ENCODE measurements around the gene TMEM179.

Gene TMEM179

DNA sequence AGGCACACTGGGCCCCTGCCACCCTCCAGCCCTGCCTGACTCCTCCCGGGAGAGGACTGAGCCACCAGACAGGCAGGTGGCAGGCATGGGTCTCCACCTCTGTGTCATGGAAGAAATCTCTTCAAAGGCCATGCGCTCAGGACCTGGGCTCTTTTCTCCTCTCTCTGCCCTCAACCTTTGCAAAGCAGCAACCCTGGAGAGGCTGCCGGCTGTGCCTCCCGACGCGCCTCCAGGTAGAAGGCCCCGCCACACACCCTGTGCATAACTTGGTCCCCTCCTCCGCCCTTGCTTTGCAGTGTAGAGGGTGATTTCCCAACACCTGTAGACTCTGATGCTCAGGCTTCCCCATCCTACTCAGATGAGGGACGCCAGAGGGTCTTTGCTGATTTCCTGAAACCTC, 28.2 kb upstream of the TMEM179 start:
- H3K9me3 Mint-ChIP-seq, result peaks cover 8% of the 10 kb centered on the region
- ATAC-seq (no peak), DNase-seq (no peak)
- H3K27ac Mint-ChIP-seq, result no peak overlapping the region
- peaks cover 7% of the 10 kb centered on the region for H3K27me3 Mint-ChIP-seq
- no peaks in the 10 kb centered on the region for H3K4me1 Mint-ChIP-seq
- no peak overlapping the region for H3K4me3 Mint-ChIP-seq
- peaks cover 4% of the 10 kb centered on the region for H3K36me3 Mint-ChIP-seq (ENCODE audit: low read depth)

DNA sequence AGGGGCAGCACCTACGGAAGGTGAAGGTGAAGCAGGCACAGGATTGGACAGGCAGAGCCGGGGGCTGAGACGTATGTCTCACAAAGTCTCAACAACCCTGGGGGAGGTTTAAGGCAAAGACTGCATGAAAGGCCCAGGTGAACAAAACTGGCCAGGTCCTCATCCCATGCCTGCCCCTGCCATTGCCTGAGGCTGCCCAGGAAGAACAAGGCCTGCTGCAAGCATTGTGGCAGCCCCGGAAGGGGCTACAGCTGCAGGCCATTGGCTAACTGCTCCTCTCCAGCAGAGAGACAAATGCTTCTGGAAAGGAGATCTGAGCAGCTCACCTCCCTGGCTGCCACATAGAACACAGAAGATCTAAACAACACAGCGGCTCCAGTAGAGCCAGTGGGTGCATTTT, 20.4 kb upstream of the TMEM179 start:
- peaks cover 21% of the 10 kb centered on the region for H3K9me3 Mint-ChIP-seq
- no peak for DNase-seq
- H3K36me3 Mint-ChIP-seq (ENCODE audit: low read depth), result peaks cover 4% of the 10 kb centered on the region
- no peak for ATAC-seq
- H3K27me3 Mint-ChIP-seq, result peaks cover 17% of the 10 kb centered on the region
- H3K27ac Mint-ChIP-seq, result no peak overlapping the region
- no peak overlapping the region for H3K4me3 Mint-ChIP-seq
- H3K4me1 Mint-ChIP-seq, result no peaks in the 10 kb centered on the region

DNA sequence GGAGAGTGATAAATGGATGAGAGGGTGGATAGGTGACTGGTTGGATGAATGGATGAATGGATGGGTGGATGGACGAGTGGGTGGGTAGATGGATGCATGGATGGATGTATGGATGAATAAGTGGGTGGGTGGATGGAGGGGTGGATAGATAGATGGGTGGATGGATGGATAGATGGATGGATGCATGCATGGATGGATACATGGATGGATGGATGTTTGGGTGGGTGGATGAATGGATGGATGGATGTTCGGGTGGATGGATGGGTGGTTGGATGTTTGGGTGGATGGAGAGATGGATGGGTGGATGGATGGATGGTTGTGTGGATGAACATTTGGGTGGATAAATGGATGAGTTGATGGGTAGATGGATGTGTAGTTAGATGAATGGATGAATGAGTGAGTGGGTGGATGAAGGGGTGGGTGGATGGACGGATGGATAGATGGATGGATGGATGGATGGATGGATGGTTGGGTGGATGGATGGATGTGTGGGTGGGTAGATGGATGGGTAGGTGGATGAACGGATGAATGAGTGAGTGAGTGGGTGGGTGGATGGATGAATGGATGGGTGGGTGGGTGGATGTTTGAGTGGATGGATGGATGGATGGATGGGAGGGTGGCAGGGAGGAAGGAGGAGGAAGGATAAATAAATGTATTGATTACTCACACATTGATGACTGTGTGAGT, 9.7 kb upstream of the TMEM179 start:
- DNase-seq (no peak), ATAC-seq (no peak)
- Mint-ChIP-seq H3K36me3 (ENCODE audit: low read depth) (no peaks in the 10 kb centered on the region), H3K9me3 (no peaks in the 10 kb centered on the region), H3K27me3 (peaks cover 30% of the 10 kb centered on the region), H3K4me3 (no peak overlapping the region), H3K4me1 (no peaks in the 10 kb centered on the region), H3K27ac (no peak overlapping the region)

DNA sequence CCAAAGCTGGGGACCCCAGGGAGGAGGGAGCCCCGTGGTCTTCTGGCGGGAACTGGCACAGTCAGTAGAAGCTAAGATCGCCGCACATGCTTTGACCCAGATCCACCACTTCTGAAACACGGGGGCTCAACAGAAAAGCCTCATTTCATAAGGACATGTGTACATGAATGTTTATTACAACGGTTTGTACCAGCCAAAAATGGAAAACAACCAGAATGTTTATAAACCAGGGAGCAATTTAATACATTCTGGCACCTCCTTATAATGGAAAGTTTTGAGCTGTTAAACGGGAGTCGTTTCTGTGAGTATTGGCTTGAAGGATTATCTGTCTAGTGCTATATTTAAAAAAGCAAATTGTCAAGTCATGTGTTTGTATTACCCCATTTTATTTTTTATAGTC, 7.3 kb upstream of the TMEM179 start:
- Mint-ChIP-seq H3K4me1 (no peaks in the 10 kb centered on the region), H3K27ac (no peak overlapping the region), H3K4me3 (no peak overlapping the region), H3K27me3 (peaks cover 31% of the 10 kb centered on the region), H3K36me3 (ENCODE audit: low read depth) (no peaks in the 10 kb centered on the region), H3K9me3 (no peaks in the 10 kb centered on the region)
- ATAC-seq, result no peak
- no peak for DNase-seq

DNA sequence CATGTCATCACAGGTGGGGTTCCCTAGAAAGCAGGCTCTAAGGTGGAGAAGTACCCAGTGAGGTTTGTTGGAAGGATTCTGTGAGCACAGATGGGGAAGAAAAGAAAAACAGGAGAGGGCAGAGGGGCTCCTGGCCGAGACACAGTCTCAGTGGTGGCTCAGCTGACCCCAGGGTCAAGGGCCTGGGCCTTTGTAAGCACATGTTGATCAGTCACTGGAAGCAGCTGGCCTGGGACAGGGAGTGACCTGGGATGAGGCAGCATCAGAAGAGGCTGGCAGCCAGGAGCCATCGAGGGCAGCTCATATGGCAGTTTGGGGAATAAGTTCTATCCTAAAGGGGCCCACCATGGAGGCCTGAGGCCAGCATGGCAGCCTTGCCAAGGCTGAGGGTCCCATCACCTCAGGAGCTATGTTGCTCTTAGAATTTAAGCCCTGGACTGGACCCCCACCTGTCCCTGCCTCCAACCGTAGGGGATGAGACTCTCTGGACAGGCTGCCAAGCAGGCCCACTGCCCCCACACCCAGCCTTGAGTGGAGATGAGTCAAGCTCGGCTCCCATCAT, 6.3 kb upstream of the TMEM179 start:
- Mint-ChIP-seq H3K9me3 (no peaks in the 10 kb centered on the region), H3K36me3 (ENCODE audit: low read depth) (no peaks in the 10 kb centered on the region), H3K4me3 (no peak overlapping the region), H3K27ac (no peak overlapping the region), H3K27me3 (peaks cover 35% of the 10 kb centered on the region), H3K4me1 (no peaks in the 10 kb centered on the region)
- no peak for DNase-seq
- no peak for ATAC-seq

DNA sequence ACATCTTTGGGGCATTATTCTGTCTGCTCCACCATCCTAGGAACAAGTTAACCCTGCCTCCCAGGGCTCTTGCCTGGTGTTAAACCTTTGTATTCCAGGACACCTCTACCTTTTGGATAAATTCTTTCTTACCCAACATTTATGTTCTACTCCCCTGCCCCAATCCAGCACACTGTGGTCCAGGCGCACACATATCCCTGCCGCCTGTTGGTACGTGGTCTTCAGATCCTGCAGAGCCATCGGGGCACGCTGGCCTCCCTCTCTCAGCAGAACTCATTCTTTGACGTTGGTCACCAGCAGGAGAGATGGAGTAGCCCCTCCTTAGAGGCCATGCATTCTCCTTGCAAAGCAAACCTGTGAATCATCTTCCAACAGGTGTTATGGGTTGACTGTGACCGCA, 5.1 kb upstream of the TMEM179 start:
- Mint-ChIP-seq H3K4me3 (no peak overlapping the region), H3K27ac (no peak overlapping the region), H3K27me3 (peaks cover 46% of the 10 kb centered on the region), H3K4me1 (no peaks in the 10 kb centered on the region), H3K36me3 (ENCODE audit: low read depth) (no peaks in the 10 kb centered on the region), H3K9me3 (no peaks in the 10 kb centered on the region)
- no peak for ATAC-seq
- DNase-seq, result no peak

DNA sequence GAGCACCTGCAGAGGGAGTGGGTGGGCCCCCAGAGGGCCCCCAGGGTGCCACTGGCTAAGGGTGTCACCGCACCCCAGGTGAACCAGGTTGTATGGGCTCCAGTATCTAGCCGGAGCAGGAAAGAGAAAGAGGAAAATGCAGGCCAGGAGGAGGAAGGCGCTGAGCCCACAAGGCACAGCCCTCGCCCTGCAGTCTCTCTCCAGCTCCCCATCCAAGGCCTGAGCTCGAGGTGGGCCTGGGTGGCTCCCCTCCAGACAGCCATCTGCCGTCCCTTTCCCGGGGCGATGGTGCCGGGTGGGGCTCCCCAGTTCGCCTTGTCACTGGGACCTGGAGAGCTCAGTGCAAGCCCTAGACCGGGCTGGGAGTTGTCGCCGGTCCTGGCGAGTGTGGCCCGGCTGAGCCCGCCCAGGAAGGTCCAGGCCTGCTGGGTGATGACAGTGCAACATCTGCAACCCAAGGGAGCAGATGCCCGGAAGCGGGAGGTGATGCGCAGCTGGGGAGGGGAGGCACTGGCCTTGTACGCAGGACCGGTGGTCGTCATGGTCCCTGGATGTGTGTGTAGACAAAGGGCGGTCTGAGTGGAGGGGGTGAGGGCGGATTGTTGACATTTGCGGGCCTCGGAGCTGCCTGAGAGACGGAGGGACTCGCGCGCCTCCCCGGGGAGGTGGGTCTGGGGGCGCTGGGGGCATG, 716 bp downstream of the TMEM179 start:
- Mint-ChIP-seq H3K36me3 (ENCODE audit: low read depth) (no peaks in the 10 kb centered on the region), H3K4me1 (peaks cover 2% of the 10 kb centered on the region), H3K9me3 (no peaks in the 10 kb centered on the region), H3K27me3 (peaks cover 55% of the 10 kb centered on the region), H3K4me3 (no peak overlapping the region), H3K27ac (no peak overlapping the region)
- ATAC-seq, result no peak
- no peak for DNase-seq

DNA sequence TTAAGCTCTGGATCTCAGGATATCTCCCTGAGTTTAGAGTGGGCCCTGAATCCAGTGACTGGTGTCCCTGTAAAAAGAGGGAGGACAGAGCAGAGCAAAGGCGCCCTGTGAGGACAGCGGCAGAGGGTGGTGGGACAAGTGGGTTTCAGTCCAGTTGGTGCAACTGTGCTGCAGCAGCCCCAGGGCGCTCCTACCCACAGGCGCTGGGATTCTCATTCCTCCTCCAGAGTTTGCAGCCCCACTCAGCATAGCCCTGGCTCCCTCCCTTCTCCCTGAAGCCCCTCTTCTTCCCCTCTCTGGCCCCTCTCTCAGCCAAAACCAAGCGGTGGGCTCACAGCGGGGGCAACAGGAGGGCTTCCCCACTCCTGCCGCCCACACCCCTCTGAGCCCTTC, 1.6 kb downstream of the TMEM179 start:
- Mint-ChIP-seq H3K4me1 (peaks cover 2% of the 10 kb centered on the region), H3K4me3 (no peak overlapping the region), H3K27ac (no peak overlapping the region), H3K36me3 (ENCODE audit: low read depth) (no peaks in the 10 kb centered on the region), H3K27me3 (peaks cover 52% of the 10 kb centered on the region), H3K9me3 (no peaks in the 10 kb centered on the region)
- ATAC-seq (no peak), DNase-seq (no peak)

DNA sequence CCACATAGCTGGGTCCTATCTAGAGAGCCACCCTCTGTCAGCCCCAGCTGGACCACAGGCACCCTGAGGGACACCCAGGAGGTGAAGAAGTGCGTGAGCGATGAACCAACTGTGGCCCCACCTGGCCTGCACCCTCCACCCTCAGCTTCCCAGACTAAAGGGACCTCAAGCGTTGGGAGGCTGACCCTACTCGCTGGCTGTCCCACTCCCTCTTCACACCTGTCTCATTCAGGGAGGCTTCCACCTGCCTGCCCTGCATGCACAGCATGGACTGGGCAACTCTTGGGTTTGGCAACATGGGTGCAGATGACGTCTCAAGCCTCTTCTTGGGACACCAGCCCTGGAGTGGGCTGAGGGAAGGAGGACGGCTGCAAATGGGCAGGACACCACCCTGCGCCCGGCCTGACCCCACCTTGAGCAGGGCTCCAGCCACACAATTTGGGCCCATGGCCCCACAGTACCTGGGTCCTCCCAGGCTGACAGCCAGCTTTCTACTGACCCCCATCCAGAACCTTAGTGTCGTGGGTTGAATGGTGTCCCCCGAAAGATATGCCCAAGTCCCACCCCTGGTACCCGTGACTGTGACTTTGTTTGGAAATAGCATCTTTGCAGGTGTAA, 2.1 kb downstream of the TMEM179 start:
- Mint-ChIP-seq H3K27ac (no peak overlapping the region), H3K27me3 (peaks cover 47% of the 10 kb centered on the region), H3K4me3 (no peak overlapping the region), H3K9me3 (no peaks in the 10 kb centered on the region), H3K4me1 (peaks cover 2% of the 10 kb centered on the region), H3K36me3 (ENCODE audit: low read depth) (no peaks in the 10 kb centered on the region)
- no peak for DNase-seq
- ATAC-seq, result no peak

DNA sequence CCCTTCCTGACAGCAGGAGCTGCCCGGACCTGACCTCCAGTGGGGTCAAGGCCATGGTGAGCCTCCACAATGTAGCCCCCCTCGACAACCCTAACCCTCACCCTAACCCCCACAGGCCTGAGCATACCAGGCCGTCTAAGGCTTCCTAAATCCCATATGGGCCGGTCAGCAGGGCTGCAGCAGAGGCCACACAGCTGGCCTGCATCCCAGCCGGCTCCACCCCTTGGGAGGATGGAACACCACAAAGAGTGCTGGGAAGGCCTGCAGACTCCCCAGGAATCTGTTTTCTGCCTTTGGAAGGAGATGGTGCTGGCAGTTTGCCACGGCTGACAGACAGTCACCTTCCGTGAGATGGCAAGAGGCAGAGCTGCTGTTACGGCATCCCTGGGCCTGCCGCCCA, 2.8 kb downstream of the TMEM179 start:
- Mint-ChIP-seq H3K9me3 (no peaks in the 10 kb centered on the region), H3K27me3 (peaks cover 42% of the 10 kb centered on the region), H3K4me3 (no peak overlapping the region), H3K4me1 (peaks cover 2% of the 10 kb centered on the region), H3K27ac (no peak overlapping the region), H3K36me3 (ENCODE audit: low read depth) (no peaks in the 10 kb centered on the region)
- DNase-seq (no peak), ATAC-seq (no peak)

DNA sequence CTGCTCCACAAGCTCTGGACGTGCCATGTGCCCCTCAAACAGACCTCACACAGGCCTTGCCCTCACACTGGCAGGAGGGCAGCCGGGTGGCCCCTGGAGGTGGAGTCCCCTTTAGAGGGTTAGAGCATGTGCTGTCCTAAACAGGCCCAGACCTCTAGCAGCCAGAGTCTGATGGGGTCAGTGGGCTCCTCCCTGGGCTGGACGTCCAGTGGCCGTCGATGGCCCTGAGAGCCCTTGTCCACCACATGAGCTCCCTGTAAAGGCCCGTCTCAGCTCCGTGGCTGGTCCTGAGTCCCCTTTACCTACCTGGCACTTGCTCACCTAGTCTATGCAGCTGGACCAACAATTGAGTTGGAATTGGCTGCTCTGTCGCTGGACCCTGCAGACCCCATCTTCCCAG, 3.8 kb downstream of the TMEM179 start:
- ATAC-seq (no peak), DNase-seq (no peak)
- Mint-ChIP-seq H3K4me3 (no peak overlapping the region), H3K36me3 (ENCODE audit: low read depth) (no peaks in the 10 kb centered on the region), H3K4me1 (peaks cover 2% of the 10 kb centered on the region), H3K27me3 (peaks cover 33% of the 10 kb centered on the region), H3K9me3 (no peaks in the 10 kb centered on the region), H3K27ac (no peak overlapping the region)

DNA sequence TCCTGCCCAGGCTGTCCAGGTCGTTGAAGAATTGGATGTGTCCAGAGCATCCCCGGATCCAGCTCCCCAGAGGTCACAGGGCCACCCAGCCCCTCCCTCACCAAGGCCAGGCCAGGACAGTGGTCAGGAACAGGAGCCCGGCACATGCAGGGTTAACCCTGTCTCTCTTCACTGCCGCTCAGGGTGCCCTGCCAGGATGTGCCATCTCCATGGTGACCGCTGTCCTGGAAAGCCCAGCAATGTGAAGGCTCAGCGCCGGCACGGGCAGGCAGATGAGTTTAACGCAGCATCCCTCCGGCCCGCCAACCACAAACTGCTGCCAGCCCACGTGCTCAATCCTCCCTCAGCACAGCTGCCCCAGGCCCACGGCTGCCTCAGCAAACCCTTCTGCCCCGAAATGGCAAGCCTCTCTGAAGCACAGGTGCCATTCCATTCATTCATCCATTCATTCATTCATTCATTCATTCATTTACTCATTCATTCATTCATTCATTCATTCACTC, 4.4 kb downstream of the TMEM179 start:
- no peak overlapping the region for H3K4me3 Mint-ChIP-seq
- H3K27ac Mint-ChIP-seq, result no peak overlapping the region
- DNase-seq, result no peak

DNA sequence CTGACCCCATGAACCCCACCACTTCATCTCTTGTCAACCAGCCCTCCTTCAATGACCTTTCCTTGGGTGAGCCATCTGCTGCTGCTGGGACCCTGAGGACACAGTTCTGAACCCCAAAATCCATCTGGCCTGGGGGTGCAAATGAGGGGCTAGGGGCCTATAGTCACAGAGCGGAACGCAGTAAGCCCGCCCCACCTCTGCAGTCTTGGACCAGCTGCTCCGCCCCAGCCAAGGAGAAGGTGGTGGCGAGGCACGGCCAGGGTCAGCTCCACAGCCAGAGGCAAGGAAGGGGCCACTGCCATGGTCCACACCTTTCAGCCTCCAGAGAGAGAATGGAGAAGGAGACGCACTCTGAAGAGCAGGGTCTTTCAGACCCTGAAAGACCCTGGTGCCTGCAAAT, 5.1 kb downstream of the TMEM179 start:
- no peaks in the 10 kb centered on the region for H3K36me3 Mint-ChIP-seq (ENCODE audit: low read depth)
- H3K4me3 Mint-ChIP-seq, result no peak overlapping the region
- H3K27ac Mint-ChIP-seq, result no peak overlapping the region

More for the DNA sequence above, 4.4 kb downstream of the TMEM179 start:
- ATAC-seq, result no peak
- Mint-ChIP-seq H3K27me3 (peaks cover 27% of the 10 kb centered on the region), H3K36me3 (ENCODE audit: low read depth) (no peaks in the 10 kb centered on the region), H3K9me3 (no peaks in the 10 kb centered on the region), H3K4me1 (peaks cover 2% of the 10 kb centered on the region)

DNA sequence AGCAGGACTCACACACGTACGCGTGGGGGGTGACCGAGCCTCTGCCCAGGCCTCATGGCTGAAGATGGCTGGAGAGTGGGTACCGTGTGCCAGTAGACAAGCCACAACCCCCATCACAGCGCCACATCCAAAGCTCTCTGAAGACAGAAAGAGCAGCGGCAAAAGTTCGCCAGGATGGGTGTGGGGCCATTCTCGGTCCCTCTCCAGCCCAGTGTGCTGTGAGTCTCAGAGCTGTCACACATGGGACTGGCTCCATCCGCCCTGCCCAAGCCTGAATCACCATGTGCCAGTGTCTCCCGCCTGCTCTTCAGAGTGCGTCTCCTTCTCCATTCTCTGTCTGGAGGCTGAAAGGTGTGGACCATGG, 5.7 kb downstream of the TMEM179 start:
- H3K4me3 Mint-ChIP-seq, result no peak overlapping the region
- H3K4me1 Mint-ChIP-seq, result peaks cover under 1% of the 10 kb centered on the region
- DNase-seq (no peak), ATAC-seq (no peak)
- no peak overlapping the region for H3K27ac Mint-ChIP-seq
- H3K36me3 Mint-ChIP-seq (ENCODE audit: low read depth), result no peaks in the 10 kb centered on the region
- H3K9me3 Mint-ChIP-seq, result no peaks in the 10 kb centered on the region
- H3K27me3 Mint-ChIP-seq, result peaks cover 17% of the 10 kb centered on the region

More for the DNA sequence above, 5.1 kb downstream of the TMEM179 start:
- H3K27me3 Mint-ChIP-seq, result peaks cover 22% of the 10 kb centered on the region
- DNase-seq (no peak), ATAC-seq (no peak)
- H3K9me3 Mint-ChIP-seq, result no peaks in the 10 kb centered on the region
- H3K4me1 Mint-ChIP-seq, result peaks cover 2% of the 10 kb centered on the region
